GM21619 (cell line): Measurements from ENCODE around the gene EYA2.

ENCODE experiments used
- ATAC-seq: cut with Tn5 transposase; IDR thresholded peaks from one replicate; pipeline ENCODE4 v1.9.1; 2021; ENCODE audit not compliant: unreplicated experiment

EYA2 gene

GRCh38 chr20:46999801-47000465 is 105.3 kb downstream of the EYA2 start:
- ATAC-seq: no peak

GRCh38 chr20:47003223-47003622 is 108.6 kb downstream of the EYA2 start:
- ATAC-seq: no peak

GRCh38 chr20:47004179-47004578 is 109.5 kb downstream of the EYA2 start:
- ATAC-seq: no peak

GRCh38 chr20:47007826-47008655 is 113.4 kb downstream of the EYA2 start:
- no peak for ATAC-seq

GRCh38 chr20:47008842-47009518 is 114.3 kb downstream of the EYA2 start:
- ATAC-seq: no peak

GRCh38 chr20:47009784-47010183 is 115.1 kb downstream of the EYA2 start:
- no peak for ATAC-seq

GRCh38 chr20:47011984-47012383 is 117.3 kb downstream of the EYA2 start:
- no peak for ATAC-seq

- ATAC-seq: no peak
These were observed 119.0 kb downstream of the EYA2 start for GRCh38 chr20:47013606-47014005.

- no peak for ATAC-seq
These were observed 121.5 kb downstream of the EYA2 start for GRCh38 chr20:47016068-47016664.

GRCh38 chr20:47018381-47018780 is 123.7 kb downstream of the EYA2 start:
- no peak for ATAC-seq

GRCh38 chr20:47019121-47019824 is 124.6 kb downstream of the EYA2 start:
- ATAC-seq: no peak

GRCh38 chr20:47020231-47020630 is 125.6 kb downstream of the EYA2 start:
- no peak for ATAC-seq

- no peak for ATAC-seq
These were observed 127.2 kb downstream of the EYA2 start for GRCh38 chr20:47021850-47022249.

GRCh38 chr20:47024461-47024937 is 129.9 kb downstream of the EYA2 start:
- ATAC-seq: no peak

GRCh38 chr20:47027042-47027441 is 132.4 kb downstream of the EYA2 start:
- ATAC-seq: no peak

GRCh38 chr20:47027456-47027855 is 132.8 kb downstream of the EYA2 start:
- ATAC-seq: no peak

GRCh38 chr20:47028487-47028886 is 133.8 kb downstream of the EYA2 start:
- no peak for ATAC-seq

- ATAC-seq: no peak
These were observed 135.2 kb downstream of the EYA2 start for GRCh38 chr20:47029845-47030244.

- no peak for ATAC-seq
These were observed 135.7 kb downstream of the EYA2 start for GRCh38 chr20:47030271-47030810.

GRCh38 chr20:47031004-47031403 is 136.4 kb downstream of the EYA2 start:
- ATAC-seq: no peak
